ENCODE measurements around the gene TTC28.
"Not testable (repeated sequence)": the region's sequence is repeated elsewhere in the genome, so short reads cannot be mapped to it uniquely, and the experiment has no call there.

DNA sequence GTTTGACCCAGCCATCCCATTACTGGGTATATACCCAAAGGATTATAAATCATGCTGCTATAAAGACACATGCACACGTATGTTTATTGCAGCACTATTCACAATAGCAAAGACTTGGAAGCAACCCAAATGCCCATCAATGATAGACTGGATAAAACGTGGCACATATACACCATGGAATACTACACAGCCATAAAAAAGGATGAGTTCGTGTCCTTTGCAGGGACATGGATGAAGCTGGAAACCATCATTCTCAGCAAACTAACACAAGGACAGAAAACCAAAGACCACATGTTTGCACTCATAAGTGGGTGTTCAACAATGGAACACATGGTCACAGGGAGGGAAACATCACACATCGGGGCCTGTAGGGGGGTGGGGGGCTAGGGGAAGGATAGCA, 64.2 kb downstream of the TTC28 start:
- not testable (repeated sequence) for TF ChIP-seq EZH2, EZH2phosphoT487 (IDR thresholded peaks at IDR 0.05)
- TF ChIP-seq, protein P1, sequence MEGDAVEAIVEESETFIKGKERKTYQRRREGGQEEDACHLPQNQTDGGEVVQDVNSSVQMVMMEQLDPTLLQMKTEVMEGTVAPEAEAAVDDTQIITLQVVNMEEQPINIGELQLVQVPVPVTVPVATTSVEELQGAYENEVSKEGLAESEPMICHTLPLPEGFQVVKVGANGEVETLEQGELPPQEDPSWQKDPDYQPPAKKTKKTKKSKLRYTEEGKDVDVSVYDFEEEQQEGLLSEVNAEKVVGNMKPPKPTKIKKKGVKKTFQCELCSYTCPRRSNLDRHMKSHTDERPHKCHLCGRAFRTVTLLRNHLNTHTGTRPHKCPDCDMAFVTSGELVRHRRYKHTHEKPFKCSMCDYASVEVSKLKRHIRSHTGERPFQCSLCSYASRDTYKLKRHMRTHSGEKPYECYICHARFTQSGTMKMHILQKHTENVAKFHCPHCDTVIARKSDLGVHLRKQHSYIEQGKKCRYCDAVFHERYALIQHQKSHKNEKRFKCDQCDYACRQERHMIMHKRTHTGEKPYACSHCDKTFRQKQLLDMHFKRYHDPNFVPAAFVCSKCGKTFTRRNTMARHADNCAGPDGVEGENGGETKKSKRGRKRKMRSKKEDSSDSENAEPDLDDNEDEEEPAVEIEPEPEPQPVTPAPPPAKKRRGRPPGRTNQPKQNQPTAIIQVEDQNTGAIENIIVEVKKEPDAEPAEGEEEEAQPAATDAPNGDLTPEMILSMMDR (IDR thresholded peaks at IDR 0.05) = not testable (repeated sequence)
